Kidney (tissue), 14 donors: Measurements from ENCODE around the gene IGF1R. TPM values are rescaled to one million over a fixed set of nuclear protein-coding genes. Genes with fewer than 3 reads are reported as not detected.

Experiments
- DNase-seq, 5 donors: peaks; one replicate each; pipeline ENCODE4 v3.0.0-alpha.2; 2013 to 2020
- FAIRE-seq: peaks from 2 replicates; lab custom pipeline; 2012; peaks lifted over from hg19 to GRCh38; lab: Jason Lieb, UNC
- H3K27ac ChIP-seq, 2 donors: one replicate each; pipeline ENCODE4 v1.7.0; 2013; ENCODE audit warnings: low read depth in 2 of 2, low read length in 2 of 2, inconsistent platforms in 1 of 2
- H3K27me3 ChIP-seq: one replicate; pipeline ENCODE4 v1.7.1; 2013; ENCODE audit warnings: low read length, inconsistent platforms; ENCODE audit not compliant: control insufficient read depth, insufficient read depth
- H3K36me3 ChIP-seq, 3 donors: one replicate each; pipeline versions ENCODE4 v1.7.0 to v1.7.1; 2013; ENCODE audit warnings: low read length in 3 of 3, control low read depth in 1 of 3, inconsistent platforms in 1 of 3; ENCODE audit not compliant: insufficient read depth in 3 of 3, control insufficient read depth in 2 of 3
- H3K4me1 ChIP-seq, 3 donors: one replicate each; pipeline versions ENCODE4 v1.7.0 to v1.7.1; 2013; ENCODE audit warnings: low read length in 3 of 3, inconsistent platforms in 1 of 3, low read depth in 1 of 3; ENCODE audit not compliant: control insufficient read depth in 2 of 3, insufficient read depth in 2 of 3
- H3K4me3 ChIP-seq, 3 donors: one replicate each; pipeline versions ENCODE4 v1.7.0 to v1.8.1; 2013; ENCODE audit warnings: low read length in 3 of 3, control low read depth in 1 of 3, inconsistent platforms in 1 of 3
- H3K9ac ChIP-seq, 3 donors: one replicate each; pipeline versions ENCODE4 v1.7.0 to v1.7.1; 2013; ENCODE audit warnings: low read length in 3 of 3, control low read depth in 1 of 3, inconsistent platforms in 1 of 3
- H3K9me3 ChIP-seq, 3 donors: one replicate each; pipeline versions ENCODE4 v1.7.0 to v1.7.1; 2013; ENCODE audit warnings: low read length in 3 of 3, control low read depth in 1 of 3, inconsistent platforms in 1 of 3; ENCODE audit not compliant: control insufficient read depth in 2 of 3, insufficient read depth in 1 of 3
- CTCF ChIP-seq: IDR thresholded peaks from 3 replicates; pipeline ENCODE4 v1.5.1; 2012; ENCODE audit warnings: mild to moderate bottlenecking, moderate library complexity, borderline replicate concordance; ENCODE audit not compliant: insufficient read depth; ENCODE audit errors: extremely low read depth
- intact Hi-C: fragments of 100-400 bp; cut with DNase I; formaldehyde crosslinking; loops from one replicate; pipeline ENCODE4 v1.11.1; 2022
- polyA plus RNA-seq: library from polyadenylated mRNA; stranded (reverse); fragments of 350-450 nt; fragmentation: Illumina TruSeq; extraction: RNeasy Lipid Tissue Mini Kit (QIAGEN cat#74804); gene quantifications from one replicate; pipeline ENCODE4 v1.2.3, GENCODE V29; 2014; ENCODE audit warnings: low read depth, low replicate concordance; ENCODE audit not compliant: insufficient read depth
- total RNA-seq: library from RNA; stranded (reverse); fragmentation: NEBNext Ultra II Directional; extraction: Animal tissue kit (Norgen Biotek cat#: 25700); gene quantifications from one replicate; pipeline ENCODE4 v1.2.1, GENCODE V29; 2021
- donor health status: control.
- donor health status: control.
- donor health status: control.
- donor health status: control.
- donor health status: control.
- donor health status: DM: yes; HTN: yes; CAD: no.
- donor health status: Normal renal cell carcinoma (clear cell type).

The IGF1R gene
- total and polyA plus RNA-seq, 2 donors from 2014 or later = 6.5 to 73.2 TPM

- no peaks in the 10 kb centered on the region for H3K36me3 ChIP-seq
- no peak overlapping the region for H3K4me3 ChIP-seq
- H3K27me3 ChIP-seq = no peaks in the 10 kb centered on the region
- H3K4me1 ChIP-seq = peaks cover 0 to 3% (median 2%) of the 10 kb centered on the region in 3 donors
- FAIRE-seq (no peak), DNase-seq (no peak)
- no peaks in the 10 kb centered on the region for H3K9me3 ChIP-seq
- no peak for TF ChIP-seq CTCF
- intact Hi-C loops = no loop called here
- H3K9ac ChIP-seq = no peak overlapping the region
- H3K27ac ChIP-seq = no peak overlapping the region
Observed at GRCh38 chr15:98809273-98809672, 160.9 kb downstream of the IGF1R start.

DNA sequence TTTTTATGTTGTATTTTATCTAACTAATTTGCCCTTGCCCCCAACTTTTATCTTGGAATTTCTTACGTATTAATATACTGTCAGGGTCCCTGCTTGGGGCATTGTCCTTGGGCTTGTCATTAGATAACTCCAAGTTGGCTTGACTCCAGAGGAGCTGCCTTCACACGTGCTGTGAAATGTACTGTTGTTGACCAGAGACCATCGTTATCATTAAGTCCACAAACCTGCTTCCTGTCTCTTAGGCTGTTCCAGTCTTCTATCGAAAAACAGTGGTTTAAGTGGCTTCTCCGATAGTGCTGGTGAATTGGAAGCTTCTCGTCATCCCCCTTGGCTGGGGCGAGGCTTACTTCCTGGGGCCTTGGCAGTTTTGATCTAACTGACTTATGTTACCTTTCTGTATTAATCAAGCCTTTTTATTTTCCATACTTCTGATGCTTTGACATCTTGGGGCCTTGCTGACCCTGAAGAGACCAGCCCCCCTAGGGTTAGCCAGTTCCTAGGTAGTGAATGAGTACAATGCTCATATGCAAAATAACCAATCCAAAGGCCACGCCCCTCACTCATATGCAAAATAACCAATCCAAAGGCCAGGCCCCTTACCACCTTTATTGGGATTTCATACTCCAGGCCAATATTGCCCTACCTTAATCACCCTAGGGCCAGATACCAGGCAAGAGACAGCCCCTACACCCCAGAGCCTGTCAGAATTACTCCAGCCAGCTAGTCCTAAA lies 164.5 kb downstream of the IGF1R start:
- Histone ChIP-seq H3K9me3 (no peaks in the 10 kb centered on the region), H3K4me1 (no peaks in the 10 kb centered on the region), H3K27ac (no peak overlapping the region), H3K36me3 (no peaks in the 10 kb centered on the region), H3K4me3 (no peak overlapping the region), H3K27me3 (no peaks in the 10 kb centered on the region), H3K9ac (no peak overlapping the region)
- intact Hi-C loops = no loop called here
- DNase-seq (no peak), FAIRE-seq (no peak)
- TF ChIP-seq CTCF = no peak

- Histone ChIP-seq H3K9me3 (no peaks in the 10 kb centered on the region), H3K27ac (no peak overlapping the region), H3K4me3 (no peak overlapping the region), H3K36me3 (no peaks in the 10 kb centered on the region), H3K9ac (no peak overlapping the region), H3K27me3 (no peaks in the 10 kb centered on the region), H3K4me1 (peaks cover 0 to 3% (median 0%) of the 10 kb centered on the region in 3 donors)
- no peak for TF ChIP-seq CTCF
- no peak for DNase-seq
- FAIRE-seq = no peak
- intact Hi-C loops = no loop called here
Observed at GRCh38 chr15:98813951-98814350, 165.6 kb downstream of the IGF1R start.
